K562 (cell line): ENCODE results near the gene PLXNB1. TPM values are rescaled to one million over a fixed set of nuclear protein-coding genes. Genes with fewer than 3 reads are reported as not detected.

ENCODE experiments used
- ARID1B ChIP-seq: fragments of 450-650 bp; IDR thresholded peaks from 2 replicates; pipeline ENCODE4 v1.6.1; 2016; ENCODE audit warnings: antibody characterized with exemption, mild to moderate bottlenecking, inconsistent platforms
- FOXJ3 ChIP-seq: sonication (generic); formaldehyde crosslinking; IDR thresholded peaks from 2 replicates; pipeline ENCODE4 v1.4.0; 2020; ENCODE audit warnings: mild to moderate bottlenecking, missing genetic modification reagents
- HOXB6 ChIP-seq: fragments of 250-450 bp; sonication (Bioruptor Pico); IDR thresholded peaks from 2 replicates; pipeline ENCODE4 v1.5.1; 2022; ENCODE audit warnings: mild to moderate bottlenecking, borderline replicate concordance
- MAZ ChIP-seq, 2 experiments: fragments of 450-650 bp in 1 of 2; sonication (generic) in 1 of 2; formaldehyde crosslinking; IDR thresholded peaks in 1 of 2; conservative IDR thresholded peaks in 1 of 2; 2 replicates each; pipeline versions ENCODE4 v1.4.0 to v1.5.0; 2020; ENCODE audit warnings: mild to moderate bottlenecking in 1 of 2, missing genetic modification reagents in 1 of 2
- MTF1 ChIP-seq: fragments of 250-450 bp; sonication (Bioruptor Pico); IDR thresholded peaks from 2 replicates; pipeline ENCODE4 v1.9.0; 2021; ENCODE audit warnings: moderate library complexity, mild to moderate bottlenecking, inconsistent platforms, borderline replicate concordance
- NEUROD1 ChIP-seq: fragments of 150-350 bp; IDR thresholded peaks from 2 replicates; pipeline ENCODE4 v1.6.1; 2014; ENCODE audit warnings: borderline replicate concordance, low read length, low read depth; ENCODE audit not compliant: partially characterized antibody
- PHF8 ChIP-seq: fragments of 200-600 bp; sonication (generic); IDR thresholded peaks from 2 replicates; pipeline ENCODE4 v1.6.1; 2012; ENCODE audit warnings: mixed run types, mild to moderate bottlenecking, inconsistent platforms, low read length, moderate library complexity, borderline replicate concordance
- RB1 ChIP-seq: fragments of 450-650 bp; IDR thresholded peaks from 2 replicates; pipeline ENCODE4 v1.6.1; 2017; ENCODE audit warnings: low read depth, mild to moderate bottlenecking
- RHOXF2B ChIP-seq: fragments of 250-450 bp; sonication (Bioruptor Pico); conservative IDR thresholded peaks from 2 replicates; pipeline ENCODE4 v1.5.1; 2021
- ZEB2 ChIP-seq: fragments of 450-650 bp; IDR thresholded peaks from 2 replicates; pipeline ENCODE4 v1.6.1; 2016
- ZFPM2 ChIP-seq: fragments of 250-450 bp; sonication (Bioruptor Pico); IDR thresholded peaks from 2 replicates; pipeline ENCODE4 v1.5.1; 2022; ENCODE audit warnings: mild to moderate bottlenecking
- ZKSCAN3 ChIP-seq: fragments of 250-450 bp; sonication (Bioruptor Pico); IDR thresholded peaks from 2 replicates; pipeline ENCODE4 v1.4.0; 2020
- ZNF174 ChIP-seq: fragments of 250-450 bp; sonication (Bioruptor Pico); IDR thresholded peaks from 2 replicates; pipeline ENCODE4 v1.4.0; 2020; ENCODE audit warnings: mild to moderate bottlenecking
- ZNF3 ChIP-seq: fragments of 250-450 bp; sonication (Bioruptor Pico); IDR thresholded peaks from 2 replicates; pipeline ENCODE4 v1.5.0; 2021; ENCODE audit warnings: mild to moderate bottlenecking, moderate library complexity
- polyA plus RNA-seq, 8 experiments: library from polyadenylated mRNA; depleted of rRNA in 4 of 8; stranded (reverse) in 5 of 8; unstranded in 3 of 8; fragments of >200 nt; fragmentation: Nextera tagmentation in 2 of 8; fragmentation: Illumina TruSeq in 1 of 8; extraction: Ambion mirVana in 2 of 8; extraction: Trizol in 1 of 8; gene quantifications; 2 replicates each; pipeline versions ENCODE4 v1.2.1 to v1.2.3, GENCODE V29; 2011 to 2014; ENCODE audit warnings: inconsistent platforms in 1 of 8, missing spikeins in 1 of 8
- total RNA-seq, 7 experiments: library from RNA; depleted of rRNA in 6 of 7; stranded (reverse); fragments of >200 nt in 6 of 7; fragmentation: Illumina TruSeq in 2 of 7; extraction: Trizol in 2 of 7; gene quantifications; 2 replicates each; pipeline versions ENCODE4 v1.2.1 to v1.2.3, GENCODE V29; 2011 to 2021; ENCODE audit warnings: low replicate concordance in 1 of 7
- TF ChIP-seq, protein P1 (sequence below): fragments of 450-650 bp; formaldehyde crosslinking; IDR thresholded peaks from 2 replicates; pipeline ENCODE4 v1.4.0; 2020; ENCODE audit warnings: mild to moderate bottlenecking, mixed read lengths
- TF ChIP-seq, protein P2 (sequence below): fragments of 450-650 bp; IDR thresholded peaks from 2 replicates; pipeline ENCODE4 v1.6.1; 2017; ENCODE audit warnings: antibody characterized with exemption
- TF ChIP-seq, protein P3 (sequence below): fragments of 200-800 bp; sonication (Bioruptor generic); IDR thresholded peaks from 2 replicates; pipeline ENCODE4 v1.6.1; 2016; ENCODE audit warnings: missing genetic modification characterization, missing compliant biosample characterization
- TF ChIP-seq, protein P4 (sequence below): sonication (generic); IDR thresholded peaks from 2 replicates; pipeline ENCODE4 v1.6.1; 2016

Gene PLXNB1
- total and polyA plus RNA-seq, 9 of the 15 experiments (the other 6 are each of a cell fraction or from before 2014, with no cell fraction given), result 0.17 to 17.4 (median 6.0) TPM

DNA sequence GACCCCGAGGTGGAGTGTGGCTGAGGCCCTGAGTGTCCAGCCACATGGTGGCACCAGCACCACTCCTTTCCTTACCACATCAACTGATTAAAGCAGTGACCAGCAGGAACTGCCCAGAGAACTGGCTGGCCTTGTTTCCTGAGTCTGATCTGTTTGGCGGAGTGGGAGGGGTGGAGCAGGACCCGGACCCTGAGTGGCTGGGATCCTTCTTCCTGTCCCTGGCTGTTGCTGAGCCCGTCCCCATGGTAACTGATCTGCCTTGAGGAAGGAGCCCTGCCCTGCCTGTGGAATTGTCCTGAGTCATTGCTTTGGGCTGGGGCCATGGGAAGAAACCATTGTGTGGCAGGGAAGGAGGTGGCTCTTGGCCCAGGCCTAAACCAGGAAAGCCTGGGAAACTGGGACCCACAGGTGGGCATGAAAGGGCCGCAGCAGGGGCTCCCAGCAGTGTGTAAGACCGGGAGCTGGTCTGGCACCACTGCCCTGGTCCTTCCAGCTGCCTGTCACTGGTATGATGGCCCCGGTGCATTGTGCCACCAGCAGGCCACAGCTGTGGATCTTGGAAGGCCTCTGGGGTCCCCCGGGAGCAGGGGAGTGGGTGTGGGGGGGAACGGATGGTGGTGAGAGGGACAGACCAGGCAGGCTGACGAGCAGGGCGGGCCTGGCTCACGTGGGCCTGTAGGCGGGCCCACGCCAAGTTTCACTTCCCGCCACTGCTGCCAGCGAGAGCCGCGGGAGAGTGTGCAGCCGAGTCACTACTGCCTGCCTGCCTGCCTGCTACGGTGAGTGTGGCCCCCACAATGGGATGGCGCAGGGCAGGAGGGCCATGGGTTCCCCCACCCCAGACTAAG lies 35.9 kb upstream of the PLXNB1 start (continued):
- TF ChIP-seq, protein P1, sequence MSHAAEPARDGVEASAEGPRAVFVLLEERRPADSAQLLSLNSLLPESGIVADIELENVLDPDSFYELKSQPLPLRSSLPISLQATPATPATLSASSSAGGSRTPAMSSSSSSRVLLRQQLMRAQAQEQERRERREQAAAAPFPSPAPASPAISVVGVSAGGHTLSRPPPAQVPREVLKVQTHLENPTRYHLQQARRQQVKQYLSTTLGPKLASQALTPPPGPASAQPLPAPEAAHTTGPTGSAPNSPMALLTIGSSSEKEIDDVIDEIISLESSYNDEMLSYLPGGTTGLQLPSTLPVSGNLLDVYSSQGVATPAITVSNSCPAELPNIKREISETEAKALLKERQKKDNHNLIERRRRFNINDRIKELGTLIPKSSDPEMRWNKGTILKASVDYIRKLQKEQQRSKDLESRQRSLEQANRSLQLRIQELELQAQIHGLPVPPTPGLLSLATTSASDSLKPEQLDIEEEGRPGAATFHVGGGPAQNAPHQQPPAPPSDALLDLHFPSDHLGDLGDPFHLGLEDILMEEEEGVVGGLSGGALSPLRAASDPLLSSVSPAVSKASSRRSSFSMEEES (CRISPR knock-in tag), result no peak
- TF ChIP-seq RB1 (no peak), HOXB6 (CRISPR knock-in tag) (no peak), ZNF3 (CRISPR knock-in tag) (no peak), PHF8 (no peak), MTF1 (CRISPR knock-in tag) (no peak), ZKSCAN3 (no peak), MAZ (CRISPR knock-in tag; conservative IDR thresholded peaks at IDR 0.05 in 1 of 2, IDR thresholded peaks at IDR 0.05 in 1 of 2) (peak in 1 of 2 experiments; percentile 54; a peak in 2 of 4 replicates), RHOXF2B (no peak), ZNF174 (no peak), ZEB2 (no peak), ZFPM2 (CRISPR knock-in tag) (no peak), NEUROD1 (peak; percentile 34), FOXJ3 (CRISPR knock-in tag) (peak; percentile 82), ARID1B (0 out of 2 replicates have a peak, but pooled peaks have one; percentile 21)
- TF ChIP-seq, protein P2, sequence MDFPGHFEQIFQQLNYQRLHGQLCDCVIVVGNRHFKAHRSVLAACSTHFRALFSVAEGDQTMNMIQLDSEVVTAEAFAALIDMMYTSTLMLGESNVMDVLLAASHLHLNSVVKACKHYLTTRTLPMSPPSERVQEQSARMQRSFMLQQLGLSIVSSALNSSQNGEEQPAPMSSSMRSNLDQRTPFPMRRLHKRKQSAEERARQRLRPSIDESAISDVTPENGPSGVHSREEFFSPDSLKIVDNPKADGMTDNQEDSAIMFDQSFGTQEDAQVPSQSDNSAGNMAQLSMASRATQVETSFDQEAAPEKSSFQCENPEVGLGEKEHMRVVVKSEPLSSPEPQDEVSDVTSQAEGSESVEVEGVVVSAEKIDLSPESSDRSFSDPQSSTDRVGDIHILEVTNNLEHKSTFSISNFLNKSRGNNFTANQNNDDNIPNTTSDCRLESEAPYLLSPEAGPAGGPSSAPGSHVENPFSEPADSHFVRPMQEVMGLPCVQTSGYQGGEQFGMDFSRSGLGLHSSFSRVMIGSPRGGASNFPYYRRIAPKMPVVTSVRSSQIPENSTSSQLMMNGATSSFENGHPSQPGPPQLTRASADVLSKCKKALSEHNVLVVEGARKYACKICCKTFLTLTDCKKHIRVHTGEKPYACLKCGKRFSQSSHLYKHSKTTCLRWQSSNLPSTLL, result no peak
- TF ChIP-seq, protein P3, sequence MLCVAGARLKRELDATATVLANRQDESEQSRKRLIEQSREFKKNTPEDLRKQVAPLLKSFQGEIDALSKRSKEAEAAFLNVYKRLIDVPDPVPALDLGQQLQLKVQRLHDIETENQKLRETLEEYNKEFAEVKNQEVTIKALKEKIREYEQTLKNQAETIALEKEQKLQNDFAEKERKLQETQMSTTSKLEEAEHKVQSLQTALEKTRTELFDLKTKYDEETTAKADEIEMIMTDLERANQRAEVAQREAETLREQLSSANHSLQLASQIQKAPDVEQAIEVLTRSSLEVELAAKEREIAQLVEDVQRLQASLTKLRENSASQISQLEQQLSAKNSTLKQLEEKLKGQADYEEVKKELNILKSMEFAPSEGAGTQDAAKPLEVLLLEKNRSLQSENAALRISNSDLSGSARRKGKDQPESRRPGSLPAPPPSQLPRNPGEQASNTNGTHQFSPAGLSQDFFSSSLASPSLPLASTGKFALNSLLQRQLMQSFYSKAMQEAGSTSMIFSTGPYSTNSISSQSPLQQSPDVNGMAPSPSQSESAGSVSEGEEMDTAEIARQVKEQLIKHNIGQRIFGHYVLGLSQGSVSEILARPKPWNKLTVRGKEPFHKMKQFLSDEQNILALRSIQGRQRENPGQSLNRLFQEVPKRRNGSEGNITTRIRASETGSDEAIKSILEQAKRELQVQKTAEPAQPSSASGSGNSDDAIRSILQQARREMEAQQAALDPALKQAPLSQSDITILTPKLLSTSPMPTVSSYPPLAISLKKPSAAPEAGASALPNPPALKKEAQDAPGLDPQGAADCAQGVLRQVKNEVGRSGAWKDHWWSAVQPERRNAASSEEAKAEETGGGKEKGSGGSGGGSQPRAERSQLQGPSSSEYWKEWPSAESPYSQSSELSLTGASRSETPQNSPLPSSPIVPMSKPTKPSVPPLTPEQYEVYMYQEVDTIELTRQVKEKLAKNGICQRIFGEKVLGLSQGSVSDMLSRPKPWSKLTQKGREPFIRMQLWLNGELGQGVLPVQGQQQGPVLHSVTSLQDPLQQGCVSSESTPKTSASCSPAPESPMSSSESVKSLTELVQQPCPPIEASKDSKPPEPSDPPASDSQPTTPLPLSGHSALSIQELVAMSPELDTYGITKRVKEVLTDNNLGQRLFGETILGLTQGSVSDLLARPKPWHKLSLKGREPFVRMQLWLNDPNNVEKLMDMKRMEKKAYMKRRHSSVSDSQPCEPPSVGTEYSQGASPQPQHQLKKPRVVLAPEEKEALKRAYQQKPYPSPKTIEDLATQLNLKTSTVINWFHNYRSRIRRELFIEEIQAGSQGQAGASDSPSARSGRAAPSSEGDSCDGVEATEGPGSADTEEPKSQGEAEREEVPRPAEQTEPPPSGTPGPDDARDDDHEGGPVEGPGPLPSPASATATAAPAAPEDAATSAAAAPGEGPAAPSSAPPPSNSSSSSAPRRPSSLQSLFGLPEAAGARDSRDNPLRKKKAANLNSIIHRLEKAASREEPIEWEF (CRISPR knock-in tag), result no peak
- TF ChIP-seq, protein P4, sequence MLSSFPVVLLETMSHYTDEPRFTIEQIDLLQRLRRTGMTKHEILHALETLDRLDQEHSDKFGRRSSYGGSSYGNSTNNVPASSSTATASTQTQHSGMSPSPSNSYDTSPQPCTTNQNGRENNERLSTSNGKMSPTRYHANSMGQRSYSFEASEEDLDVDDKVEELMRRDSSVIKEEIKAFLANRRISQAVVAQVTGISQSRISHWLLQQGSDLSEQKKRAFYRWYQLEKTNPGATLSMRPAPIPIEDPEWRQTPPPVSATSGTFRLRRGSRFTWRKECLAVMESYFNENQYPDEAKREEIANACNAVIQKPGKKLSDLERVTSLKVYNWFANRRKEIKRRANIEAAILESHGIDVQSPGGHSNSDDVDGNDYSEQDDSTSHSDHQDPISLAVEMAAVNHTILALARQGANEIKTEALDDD, result no peak
